B cell (primary cell): ENCODE data around the gene GLDN.
"Not testable (repeated sequence)": the region's sequence is repeated elsewhere in the genome, so short reads cannot be mapped to it uniquely, and the experiment has no call there.

Experiments
- CTCF ChIP-seq: fragments of 200-600 bp; IDR thresholded peaks from one replicate; pipeline ENCODE4 v1.8.0; 2022; ENCODE audit warnings: antibody characterized with exemption, mild to moderate bottlenecking
- EZH2 ChIP-seq: IDR thresholded peaks from 2 replicates; pipeline ENCODE4 v1.6.1; 2012; ENCODE audit warnings: borderline replicate concordance, low read depth, mild to moderate bottlenecking, moderate library complexity, low read length; ENCODE audit not compliant: insufficient read depth, poor library complexity, severe bottlenecking

DNA sequence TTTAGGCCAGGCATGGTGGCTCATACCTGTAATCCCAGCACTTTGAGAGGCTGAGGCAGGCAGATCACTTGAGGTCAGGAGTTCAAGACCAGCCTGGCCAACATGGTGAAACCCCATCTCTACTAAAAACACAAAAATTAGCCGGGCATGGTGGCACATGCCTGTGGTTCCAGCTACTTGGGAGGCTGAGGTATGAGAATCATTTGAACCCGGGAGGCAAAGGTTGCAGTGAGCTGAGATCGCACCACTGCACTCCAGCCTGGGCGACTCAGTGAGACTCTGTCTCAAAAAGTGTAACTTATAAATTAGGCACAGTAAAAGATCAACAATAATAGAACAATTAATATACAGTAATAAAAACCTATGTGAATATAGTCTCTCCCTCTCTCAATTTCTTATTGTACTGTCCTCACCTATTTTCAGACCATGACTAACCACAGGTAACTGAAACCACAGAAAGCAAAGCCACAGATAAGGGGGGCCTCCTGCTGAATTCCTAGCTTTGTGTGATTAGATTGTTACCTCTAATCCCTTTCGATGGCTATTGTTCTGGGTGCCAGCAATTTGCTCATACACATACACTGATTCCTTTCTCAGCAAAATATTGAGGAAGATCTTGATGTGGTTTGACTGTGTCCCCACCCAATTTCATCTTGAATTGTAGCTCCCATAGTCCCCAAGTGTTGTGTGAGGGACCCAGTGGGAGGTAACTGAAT, 104.7 kb downstream of the GLDN start:
- TF ChIP-seq CTCF, EZH2: not testable (repeated sequence)
